GM21367 (cell line): ENCODE data around the gene LSAMP.
"Not testable (repeated sequence)": the region's sequence is repeated elsewhere in the genome, so short reads cannot be mapped to it uniquely, and the experiment has no call there.

Experiments used
- ATAC-seq: cut with Tn5 transposase; IDR thresholded peaks from one replicate; pipeline ENCODE4 v1.9.1; 2021; ENCODE audit not compliant: unreplicated experiment

Gene LSAMP

GRCh38 chr3:116247605-116248004, 197.7 kb downstream of the LSAMP start:
- ATAC-seq, result no peak

GRCh38 chr3:116246406-116246980, 198.8 kb downstream of the LSAMP start:
- no peak for ATAC-seq

- no peak for ATAC-seq
Measured at GRCh38 chr3:116242825-116243224, 202.5 kb downstream of the LSAMP start.

GRCh38 chr3:116241677-116242076, 203.6 kb downstream of the LSAMP start:
- ATAC-seq, result no peak

GRCh38 chr3:116240261-116240660, 205.0 kb downstream of the LSAMP start:
- ATAC-seq, result no peak

- no peak for ATAC-seq
Measured at GRCh38 chr3:116238846-116239565, 206.3 kb downstream of the LSAMP start.

- no peak for ATAC-seq
Measured at GRCh38 chr3:116233711-116234357, 211.5 kb downstream of the LSAMP start.

- no peak for ATAC-seq
Measured at GRCh38 chr3:116230431-116231020, 214.8 kb downstream of the LSAMP start.

- no peak for ATAC-seq
Measured at GRCh38 chr3:116226266-116226665, 219.0 kb downstream of the LSAMP start.

GRCh38 chr3:116216761-116217160, 228.5 kb downstream of the LSAMP start:
- ATAC-seq, result no peak

- no peak for ATAC-seq
Measured at GRCh38 chr3:116211901-116212300, 233.4 kb downstream of the LSAMP start.

- not testable (repeated sequence) for ATAC-seq
Measured at GRCh38 chr3:116208830-116209229, 236.5 kb downstream of the LSAMP start.

- ATAC-seq, result no peak
Measured at GRCh38 chr3:116200956-116201690, 244.2 kb downstream of the LSAMP start.

- no peak for ATAC-seq
Measured at GRCh38 chr3:116199063-116199462, 246.2 kb downstream of the LSAMP start.

- ATAC-seq, result no peak
Measured at GRCh38 chr3:116198087-116198486, 247.2 kb downstream of the LSAMP start.

- ATAC-seq, result no peak
Measured at GRCh38 chr3:116192464-116192863, 252.8 kb downstream of the LSAMP start.

- no peak for ATAC-seq
Measured at GRCh38 chr3:116191409-116191808, 253.9 kb downstream of the LSAMP start.

GRCh38 chr3:116190095-116190494, 255.2 kb downstream of the LSAMP start:
- ATAC-seq, result no peak

- ATAC-seq, result no peak
Measured at GRCh38 chr3:116188231-116188785, 257.0 kb downstream of the LSAMP start.

GRCh38 chr3:116186049-116186448, 259.2 kb downstream of the LSAMP start:
- no peak for ATAC-seq

GRCh38 chr3:116181159-116181558, 264.1 kb downstream of the LSAMP start:
- no peak for ATAC-seq
